Hindlimb muscle (tissue), 1 donor: ENCODE results near the gene ST3GAL5. TPM values are rescaled to one million over a fixed set of nuclear protein-coding genes. Genes with fewer than 3 reads are reported as not detected.
"Not testable (repeated sequence)": the region's sequence is repeated elsewhere in the genome, so short reads cannot be mapped to it uniquely, and the experiment has no call there.

ENCODE experiments used
- DNase-seq: peaks from one replicate; pipeline ENCODE4 v3.0.0-alpha.2; 2013
- polyA plus RNA-seq: library from polyadenylated mRNA; unstranded; fragments of 120-200 nt; gene quantifications from one replicate; pipeline ENCODE4 v1.2.1, GENCODE V29; 2013; ENCODE audit not compliant: insufficient read length

ST3GAL5 gene
- polyA plus RNA-seq, 1 donor: 43.2 TPM

- no peak for DNase-seq
Observed at GRCh38 chr2:85834466-85834865, 54.3 kb downstream of the ST3GAL5 start.

- no peak for DNase-seq
Observed at GRCh38 chr2:85831735-85832134, 57.1 kb downstream of the ST3GAL5 start.

- DNase-seq: no peak
Observed at GRCh38 chr2:85830645-85831044, 58.1 kb downstream of the ST3GAL5 start.

GRCh38 chr2:85829394-85829793, 59.4 kb downstream of the ST3GAL5 start:
- DNase-seq: not testable (repeated sequence)

- no peak for DNase-seq
Observed at GRCh38 chr2:85828725-85829124, 60.1 kb downstream of the ST3GAL5 start.

- no peak for DNase-seq
Observed at GRCh38 chr2:85827879-85828569, 60.8 kb downstream of the ST3GAL5 start.

GRCh38 chr2:85826990-85827878, 61.6 kb downstream of the ST3GAL5 start:
- DNase-seq: peak; percentile 62

GRCh38 chr2:85823951-85824350, 64.8 kb downstream of the ST3GAL5 start:
- DNase-seq: no peak

GRCh38 chr2:85822766-85823165, 66.0 kb downstream of the ST3GAL5 start:
- DNase-seq: no peak

- DNase-seq: no peak
Observed at GRCh38 chr2:85819811-85820510, 68.8 kb downstream of the ST3GAL5 start.

GRCh38 chr2:85814802-85815550, 73.8 kb downstream of the ST3GAL5 start:
- no peak for DNase-seq

- DNase-seq: peak; percentile 88
Observed at GRCh38 chr2:85813982-85814801, 74.6 kb downstream of the ST3GAL5 start.

GRCh38 chr2:85813211-85813981, 75.4 kb downstream of the ST3GAL5 start:
- DNase-seq: no peak

GRCh38 chr2:85812094-85812735, 76.6 kb downstream of the ST3GAL5 start:
- no peak for DNase-seq

- DNase-seq: peak; percentile 71
Observed at GRCh38 chr2:85811180-85812093, 77.4 kb downstream of the ST3GAL5 start.

- DNase-seq: no peak
Observed at GRCh38 chr2:85810371-85811179, 78.2 kb downstream of the ST3GAL5 start.

GRCh38 chr2:85807756-85808155, 81.0 kb downstream of the ST3GAL5 start:
- DNase-seq: no peak
